Activated CD8-positive, alpha-beta memory T cell treated with anti-CD3 and anti-CD28 coated beads, Interleukin-2, amount 50 U/mL, for 48 hours (primary cell): ENCODE results near the gene PEF1.

Source experiments
- DNase-seq: peaks from one replicate; pipeline ENCODE4 v3.0.0-alpha.2; 2020

The PEF1 gene

DNA sequence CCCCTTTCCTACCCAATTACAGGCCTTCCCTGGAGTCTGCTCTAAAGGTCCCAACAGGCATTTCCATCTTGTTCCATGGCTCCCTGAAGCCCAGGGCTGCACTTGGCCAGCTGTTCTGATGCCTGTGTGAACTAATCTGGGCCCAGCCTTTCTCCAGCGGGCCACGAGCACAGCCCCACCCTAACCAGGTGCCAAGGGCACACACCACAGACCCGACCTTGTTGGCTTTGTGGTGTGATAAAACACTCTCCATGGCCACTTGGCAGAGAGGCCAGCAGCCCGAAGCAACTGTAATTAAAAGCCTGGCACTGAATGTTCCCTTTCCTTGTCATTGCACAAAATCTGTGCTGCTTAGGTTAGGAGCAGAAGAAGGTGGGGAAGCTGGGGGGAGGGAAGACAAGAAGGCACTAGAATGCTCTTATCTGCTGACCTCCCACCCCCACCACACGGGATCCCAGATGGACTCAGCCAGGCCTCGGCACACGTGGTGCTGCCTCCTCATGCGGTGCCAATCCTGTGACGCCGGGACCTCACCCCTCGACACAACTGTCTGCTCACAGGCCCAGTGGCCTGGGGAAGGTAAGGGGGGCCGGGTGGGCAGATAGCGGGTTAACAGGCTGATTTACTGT lies 17.3 kb downstream of the PEF1 start:
- no peak for DNase-seq

- DNase-seq = no peak
Observed at GRCh38 chr1:31626223-31627207, 18.2 kb downstream of the PEF1 start.

DNA sequence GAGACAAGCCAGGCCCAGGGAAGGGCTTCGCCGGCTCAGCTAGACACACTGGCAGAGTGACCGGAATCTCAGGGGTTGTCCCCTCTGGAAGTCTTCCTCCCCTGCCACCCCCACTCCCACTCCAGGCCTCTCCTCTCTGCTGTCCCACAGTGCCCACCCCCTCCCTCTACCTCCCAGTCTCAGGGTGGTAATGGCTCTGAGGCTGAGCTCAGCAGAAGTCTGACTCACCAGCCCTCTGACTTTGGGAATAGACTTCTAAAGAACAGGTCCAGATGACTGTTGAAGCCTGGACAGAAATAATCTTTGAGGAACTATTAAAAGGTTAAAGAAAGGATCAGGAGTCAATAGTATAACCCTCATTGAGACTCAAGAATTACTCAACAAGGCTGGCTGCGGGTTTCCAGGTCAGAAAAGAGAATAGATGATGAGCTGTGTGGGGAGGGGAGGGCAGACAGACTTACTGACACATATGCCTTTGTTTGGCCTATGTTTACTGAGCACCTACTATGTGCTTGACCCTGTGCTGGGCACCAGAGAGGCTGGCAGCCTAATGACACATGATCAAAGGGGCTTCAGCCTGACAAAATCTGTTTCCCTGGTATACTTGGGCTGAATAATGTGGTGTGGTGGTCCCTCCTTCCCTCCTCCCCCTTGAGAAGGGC lies 19.0 kb downstream of the PEF1 start:
- DNase-seq = no peak

- no peak for DNase-seq
Observed at GRCh38 chr1:31624731-31625514, 19.8 kb downstream of the PEF1 start.

- no peak for DNase-seq
Observed at GRCh38 chr1:31624309-31624708, 20.4 kb downstream of the PEF1 start.

DNA sequence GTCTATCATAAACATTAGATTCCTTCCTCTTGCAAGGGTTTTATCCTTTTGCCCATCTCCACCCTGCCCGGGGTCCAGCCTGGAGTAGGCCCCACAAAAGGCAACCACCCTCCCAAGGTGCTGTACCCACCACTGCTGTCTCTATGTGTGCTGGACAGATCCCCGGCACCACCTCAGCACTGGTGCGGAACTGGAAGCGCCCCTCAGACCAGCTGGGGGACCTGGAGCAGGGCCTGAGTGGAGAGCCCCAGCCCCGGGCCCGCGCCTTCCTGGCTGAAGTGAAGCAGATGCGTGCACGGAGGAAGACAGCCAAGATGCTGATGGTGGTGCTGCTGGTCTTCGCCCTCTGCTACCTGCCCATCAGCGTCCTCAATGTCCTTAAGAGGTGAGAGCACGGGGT lies 21.3 kb downstream of the PEF1 start:
- DNase-seq = no peak

DNA sequence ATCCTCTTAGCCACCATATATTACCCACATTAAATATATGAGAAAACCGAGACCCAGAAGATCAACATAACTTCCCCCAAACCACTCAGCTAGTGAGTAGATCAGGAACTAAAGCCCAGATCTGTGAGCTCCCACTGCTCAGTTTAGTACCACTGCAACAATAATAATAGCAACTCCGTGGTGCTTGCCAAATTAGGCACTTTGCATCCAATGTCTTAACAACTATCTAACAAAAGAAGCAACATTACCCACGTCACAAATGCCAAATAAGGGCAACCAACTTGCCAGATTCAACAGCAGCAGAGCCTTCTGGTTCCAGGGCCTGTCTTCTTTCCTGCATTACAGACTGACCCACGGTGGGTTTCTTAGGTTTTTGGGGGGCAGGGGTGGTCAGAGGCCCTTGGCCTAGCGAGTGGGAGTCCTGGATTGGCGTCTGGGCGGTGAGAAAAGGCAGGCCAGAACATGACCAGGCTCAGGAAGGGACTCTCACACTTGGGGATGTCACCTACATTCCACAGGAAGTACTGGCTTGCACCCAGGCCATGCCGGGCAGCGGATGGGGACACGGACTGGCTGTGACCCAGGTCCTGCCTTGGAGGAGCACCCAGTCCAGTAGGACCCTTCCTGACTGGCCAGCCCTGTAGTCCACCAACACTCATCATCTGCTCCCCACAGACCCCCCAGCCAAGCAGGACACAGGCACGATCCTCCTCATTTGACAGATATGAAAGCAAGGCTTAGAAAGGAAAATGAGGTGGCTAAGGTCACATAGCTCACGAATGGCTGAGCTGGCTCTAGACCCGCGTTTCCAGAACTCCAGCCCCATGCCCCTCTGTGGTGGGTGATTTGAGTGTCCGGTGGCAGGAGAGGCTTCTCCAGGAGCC lies 22.6 kb downstream of the PEF1 start:
- DNase-seq = peak; percentile 39

- DNase-seq = no peak
Observed at GRCh38 chr1:31621498-31621820, 23.2 kb downstream of the PEF1 start.

GRCh38 chr1:31620631-31621497 lies 23.8 kb downstream of the PEF1 start:
- peak; percentile 42 for DNase-seq

GRCh38 chr1:31618916-31619846 lies 25.5 kb downstream of the PEF1 start:
- DNase-seq = no peak

GRCh38 chr1:31617916-31618746 lies 26.5 kb downstream of the PEF1 start:
- DNase-seq = peak; percentile 79

DNA sequence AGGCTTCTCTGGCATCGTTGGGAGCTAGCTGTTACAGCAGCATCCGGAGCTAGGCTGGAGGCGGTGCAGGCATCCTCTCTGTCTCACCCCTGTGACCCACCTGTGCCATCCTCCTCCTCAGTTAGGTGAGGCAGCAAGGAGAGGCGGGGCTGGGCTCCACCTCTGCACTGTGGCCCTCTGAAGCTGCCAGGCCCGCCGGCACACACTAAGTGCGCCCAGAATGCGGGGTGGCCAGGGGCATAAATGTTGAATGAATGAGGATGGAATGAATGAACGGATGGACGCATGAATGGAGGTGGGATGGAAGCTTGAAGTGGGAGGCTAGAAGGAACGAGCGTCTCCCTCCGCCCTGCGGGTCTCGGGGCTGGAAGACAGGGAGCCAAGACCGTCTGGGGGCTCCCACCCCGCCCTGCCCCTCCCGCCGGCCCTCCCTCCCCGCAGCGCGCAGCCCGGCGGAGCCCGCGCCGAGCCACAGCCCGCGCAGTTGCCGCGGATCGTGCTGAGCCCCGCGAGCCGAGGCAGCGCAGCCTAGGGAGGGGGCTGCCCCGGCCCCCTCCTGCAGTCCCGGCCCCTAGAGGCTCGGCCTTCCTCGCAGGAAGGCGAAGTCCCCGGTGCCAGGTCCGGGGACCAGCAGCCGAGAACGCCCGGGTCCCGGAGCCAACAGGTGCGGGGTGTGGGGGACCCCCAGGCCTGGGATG lies 27.3 kb downstream of the PEF1 start, which contains the start of gene HCRTR1:
Gene HCRTR1 (plus strand): TSS at position 472 of the 698 bp plus-strand sequence. CDS start 1,504 bp downstream, outside the sequence.
- DNase-seq = peak; percentile 48

DNA sequence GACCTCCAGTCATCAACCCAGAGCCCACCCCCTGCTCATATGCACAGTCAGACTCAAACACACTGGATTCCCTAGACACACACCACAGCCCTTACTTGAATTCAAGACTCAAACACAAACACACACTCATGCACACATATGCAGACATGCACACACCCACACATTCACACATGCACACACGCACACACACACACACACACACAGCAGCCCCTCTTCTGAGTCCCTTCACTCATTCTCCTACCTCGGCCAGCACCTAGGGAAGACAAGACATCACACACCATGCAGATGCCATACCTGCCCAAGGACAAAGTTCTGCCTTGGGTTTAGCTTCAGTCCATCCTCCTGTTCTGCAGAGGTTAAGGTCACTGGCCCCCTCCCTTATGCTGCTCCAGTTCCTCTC lies 28.7 kb downstream of the PEF1 start:
- DNase-seq = no peak

DNA sequence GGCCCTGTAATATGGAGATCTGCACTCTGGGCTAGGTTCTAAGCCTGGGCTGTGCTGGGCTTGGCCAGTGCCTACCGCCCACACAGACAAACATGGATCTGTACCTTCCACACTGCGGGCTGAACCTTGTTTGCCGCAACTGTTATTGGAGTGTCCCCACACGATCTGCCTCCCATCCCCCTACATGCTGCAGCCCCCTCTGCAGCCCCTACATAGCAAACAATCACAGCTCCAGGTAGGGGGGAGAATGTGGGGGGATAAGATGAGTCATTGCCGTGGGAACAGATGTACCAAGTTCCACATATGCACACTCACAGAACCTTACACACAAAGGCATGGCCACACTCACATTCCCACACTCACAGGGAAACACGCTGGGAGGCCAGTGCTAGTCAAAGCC lies 29.3 kb downstream of the PEF1 start:
- DNase-seq = no peak

DNA sequence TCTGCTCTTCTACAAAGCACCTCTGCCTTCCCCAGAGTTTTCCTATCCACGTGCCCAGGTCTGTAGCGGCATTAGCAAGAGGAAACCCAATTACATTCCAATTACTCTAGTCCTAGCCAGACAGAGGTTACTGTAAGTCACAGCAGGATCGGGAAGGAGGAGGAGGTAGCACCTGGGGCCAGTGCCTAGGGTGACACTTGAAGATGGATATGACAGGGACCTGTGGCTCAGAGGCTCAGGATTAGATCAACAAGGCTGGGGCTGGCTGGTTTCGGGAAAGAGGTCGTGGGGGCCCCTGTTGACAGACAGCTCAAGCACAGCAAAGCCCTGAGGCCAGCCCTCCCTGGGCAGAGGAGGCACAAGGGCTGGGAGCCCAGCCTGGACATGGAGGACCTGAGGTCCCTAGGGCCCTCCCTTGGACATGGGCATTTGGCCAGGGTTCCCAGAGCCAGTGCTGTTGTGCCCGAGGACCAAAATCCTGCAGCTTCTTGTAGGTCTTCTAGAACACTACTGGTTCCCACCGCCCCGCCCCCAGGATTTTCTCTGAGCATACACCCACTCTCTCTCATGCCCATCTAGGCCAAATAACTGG lies 30.2 kb downstream of the PEF1 start:
- no peak for DNase-seq

DNA sequence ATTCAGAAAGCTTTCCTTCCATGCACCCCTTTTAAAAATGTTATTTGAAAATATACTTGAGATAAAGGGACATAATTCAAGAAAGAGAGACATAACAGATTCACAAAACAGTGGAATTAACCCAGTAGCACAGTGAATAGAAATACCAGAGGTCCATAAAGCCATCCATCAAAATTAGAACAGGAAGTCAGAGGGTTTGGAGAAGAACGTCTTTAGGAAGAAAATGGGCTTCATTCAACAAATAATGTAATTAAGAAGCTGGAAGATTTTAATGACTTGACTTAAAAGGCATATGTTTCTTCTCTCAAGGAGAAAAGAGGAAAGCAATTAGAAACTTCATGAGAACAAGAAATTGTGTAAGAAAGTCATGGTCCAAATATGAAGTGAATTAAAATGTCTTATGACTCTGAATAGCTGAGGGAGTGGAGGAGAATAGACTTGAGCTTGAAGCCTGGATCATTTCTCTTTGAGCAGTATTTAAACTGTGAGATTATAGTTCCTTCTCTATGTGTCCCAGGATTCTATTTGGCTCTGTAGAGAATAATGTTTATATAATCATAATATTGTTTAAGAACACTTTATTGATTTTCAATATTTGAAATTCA lies 35.1 kb downstream of the PEF1 start:
- no peak for DNase-seq

DNA sequence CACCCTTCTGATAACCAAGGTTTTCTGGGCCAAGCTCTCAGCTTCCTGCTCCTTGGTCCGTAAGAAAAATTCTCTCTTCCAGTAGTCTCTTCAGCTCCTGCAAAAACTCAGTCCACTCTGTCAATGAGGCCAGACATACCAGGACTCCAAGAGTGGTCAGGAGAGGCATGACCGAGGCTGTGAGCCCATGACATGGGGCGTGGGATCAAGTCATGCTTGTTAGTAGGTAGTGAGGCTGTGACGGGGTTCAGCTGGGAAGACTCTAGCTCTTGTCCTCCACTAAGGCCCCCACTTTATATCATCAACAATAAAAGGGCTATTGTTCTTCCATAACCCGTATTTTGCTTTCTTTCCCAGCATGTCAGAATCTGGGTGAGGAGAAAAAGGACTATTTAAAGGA lies 37.3 kb downstream of the PEF1 start:
- DNase-seq = peak; percentile 18
